Hepatocyte (in vitro differentiated cells): Measurements from ENCODE around the gene RTN4R. TPM values are rescaled to one million over a fixed set of nuclear protein-coding genes. Genes with fewer than 3 reads are reported as not detected.
"Not testable (repeated sequence)": the region's sequence is repeated elsewhere in the genome, so short reads cannot be mapped to it uniquely, and the experiment has no call there.

ENCODE experiments used
- DNase-seq: peaks from one replicate; pipeline ENCODE4 v3.0.0-alpha.2; 2016; ENCODE audit warnings: low spot score
- H2AFZ ChIP-seq: fragments of 200-600 bp; sonication (generic); 2 replicates; pipeline ENCODE4 v1.6.0; 2016; ENCODE audit warnings: antibody characterized with exemption, mild to moderate bottlenecking
- H3K27ac ChIP-seq: fragments of 200-600 bp; sonication (generic); 2 replicates; pipeline ENCODE4 v1.5.1; 2016; ENCODE audit warnings: mild to moderate bottlenecking
- H3K27me3 ChIP-seq: fragments of 200-600 bp; sonication (generic); 2 replicates; pipeline ENCODE4 v1.6.1; 2016
- H3K36me3 ChIP-seq: fragments of 200-600 bp; sonication (generic); replicated peaks from 2 replicates; pipeline ENCODE4 v1.5.1; 2016; ENCODE audit warnings: low read depth; ENCODE audit not compliant: insufficient read depth
- H3K4me1 ChIP-seq: fragments of 200-600 bp; sonication (generic); 2 replicates; pipeline ENCODE4 v1.5.1; 2016; ENCODE audit warnings: mild to moderate bottlenecking, moderate library complexity; ENCODE audit not compliant: insufficient read depth
- H3K4me2 ChIP-seq: fragments of 200-600 bp; sonication (generic); 2 replicates; pipeline ENCODE4 v1.6.0; 2016
- H3K4me3 ChIP-seq: fragments of 200-600 bp; sonication (generic); 2 replicates; pipeline ENCODE4 v1.5.1; 2016; ENCODE audit warnings: mild to moderate bottlenecking
- H3K79me2 ChIP-seq: fragments of 200-600 bp; sonication (generic); 2 replicates; pipeline ENCODE4 v1.6.0; 2017; ENCODE audit warnings: mild to moderate bottlenecking
- H3K9me2 ChIP-seq: fragments of 200-600 bp; sonication (generic); replicated peaks from 2 replicates; pipeline ENCODE4 v1.6.0; 2017; ENCODE audit warnings: mild to moderate bottlenecking; ENCODE audit not compliant: insufficient read depth
- H3K9me3 ChIP-seq: fragments of 200-600 bp; sonication (generic); 2 replicates; pipeline ENCODE4 v1.5.1; 2016; ENCODE audit warnings: low read depth, mild to moderate bottlenecking
- H4K20me1 ChIP-seq: fragments of 200-600 bp; sonication (generic); 2 replicates; pipeline ENCODE4 v1.6.0; 2016; ENCODE audit warnings: mild to moderate bottlenecking; ENCODE audit not compliant: insufficient read depth, poor library complexity, severe bottlenecking
- EZH2 ChIP-seq: fragments of 200-600 bp; sonication (generic); IDR thresholded peaks from 2 replicates; pipeline ENCODE4 v1.6.1; 2016; ENCODE audit warnings: antibody characterized with exemption, mild to moderate bottlenecking, borderline replicate concordance
- EZH2phosphoT487 ChIP-seq: fragments of 200-600 bp; sonication (generic); IDR thresholded peaks from one replicate; pipeline ENCODE4 v1.6.1; 2018; ENCODE audit warnings: antibody characterized with exemption, mild to moderate bottlenecking, low read depth, moderate library complexity; ENCODE audit not compliant: unreplicated experiment, severe bottlenecking
- whole genome bisulfite sequencing: methylation state at CpG from one replicate; pipeline ENCODE4 v1.1.6; 2016; ENCODE audit warnings: low lambda C conversion rate; ENCODE audit errors: missing lambda C conversion rate; 5-methylcytosine and 5-hydroxymethylcytosine counted together
- polyA plus RNA-seq: library from polyadenylated mRNA; unstranded; fragments of >200 nt; fragmentation: Nextera tagmentation; extraction: Ambion mirVana; gene quantifications from 2 replicates; pipeline ENCODE4 v1.2.1, GENCODE V29; 2016
- total RNA-seq: library from RNA; depleted of rRNA; stranded (reverse); fragments of >200 nt; gene quantifications from 2 replicates; pipeline ENCODE4 v1.2.3, GENCODE V29; 2014
- TF ChIP-seq, protein P1 (sequence below): fragments of 200-600 bp; sonication (generic); IDR thresholded peaks from 2 replicates; pipeline ENCODE4 v1.5.1; 2016; ENCODE audit warnings: antibody characterized with exemption, mild to moderate bottlenecking; ENCODE audit not compliant: poor library complexity

Gene RTN4R
- total and polyA plus RNA-seq, 2 experiments from 2014 or later = 7.9 to 16.9 TPM

DNA sequence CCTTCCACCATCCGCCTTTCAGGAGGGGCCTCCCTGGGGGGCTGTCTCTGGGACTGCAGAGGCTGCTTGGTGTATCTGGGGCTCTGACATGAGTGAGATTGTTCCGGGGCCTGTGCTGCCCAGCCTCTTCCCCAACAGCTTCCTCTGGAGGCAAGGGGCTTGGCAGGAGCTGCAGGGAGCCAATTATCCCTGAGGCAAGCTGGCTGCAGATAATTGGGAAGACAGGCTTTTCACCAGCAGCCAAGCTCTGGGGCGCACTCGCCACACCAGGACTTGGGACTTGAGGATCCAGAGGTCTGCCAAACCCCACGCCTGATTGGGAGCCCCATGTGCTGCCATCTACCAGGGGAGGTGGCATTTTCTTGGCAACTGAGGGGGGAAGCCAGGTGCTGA lies 15.6 kb upstream of the RTN4R start:
- no peaks in the 10 kb centered on the region for H3K9me2 ChIP-seq
- TF ChIP-seq EZH2phosphoT487 (no peak), EZH2 (no peak)
- TF ChIP-seq, protein P1, sequence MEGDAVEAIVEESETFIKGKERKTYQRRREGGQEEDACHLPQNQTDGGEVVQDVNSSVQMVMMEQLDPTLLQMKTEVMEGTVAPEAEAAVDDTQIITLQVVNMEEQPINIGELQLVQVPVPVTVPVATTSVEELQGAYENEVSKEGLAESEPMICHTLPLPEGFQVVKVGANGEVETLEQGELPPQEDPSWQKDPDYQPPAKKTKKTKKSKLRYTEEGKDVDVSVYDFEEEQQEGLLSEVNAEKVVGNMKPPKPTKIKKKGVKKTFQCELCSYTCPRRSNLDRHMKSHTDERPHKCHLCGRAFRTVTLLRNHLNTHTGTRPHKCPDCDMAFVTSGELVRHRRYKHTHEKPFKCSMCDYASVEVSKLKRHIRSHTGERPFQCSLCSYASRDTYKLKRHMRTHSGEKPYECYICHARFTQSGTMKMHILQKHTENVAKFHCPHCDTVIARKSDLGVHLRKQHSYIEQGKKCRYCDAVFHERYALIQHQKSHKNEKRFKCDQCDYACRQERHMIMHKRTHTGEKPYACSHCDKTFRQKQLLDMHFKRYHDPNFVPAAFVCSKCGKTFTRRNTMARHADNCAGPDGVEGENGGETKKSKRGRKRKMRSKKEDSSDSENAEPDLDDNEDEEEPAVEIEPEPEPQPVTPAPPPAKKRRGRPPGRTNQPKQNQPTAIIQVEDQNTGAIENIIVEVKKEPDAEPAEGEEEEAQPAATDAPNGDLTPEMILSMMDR = no peak

DNA sequence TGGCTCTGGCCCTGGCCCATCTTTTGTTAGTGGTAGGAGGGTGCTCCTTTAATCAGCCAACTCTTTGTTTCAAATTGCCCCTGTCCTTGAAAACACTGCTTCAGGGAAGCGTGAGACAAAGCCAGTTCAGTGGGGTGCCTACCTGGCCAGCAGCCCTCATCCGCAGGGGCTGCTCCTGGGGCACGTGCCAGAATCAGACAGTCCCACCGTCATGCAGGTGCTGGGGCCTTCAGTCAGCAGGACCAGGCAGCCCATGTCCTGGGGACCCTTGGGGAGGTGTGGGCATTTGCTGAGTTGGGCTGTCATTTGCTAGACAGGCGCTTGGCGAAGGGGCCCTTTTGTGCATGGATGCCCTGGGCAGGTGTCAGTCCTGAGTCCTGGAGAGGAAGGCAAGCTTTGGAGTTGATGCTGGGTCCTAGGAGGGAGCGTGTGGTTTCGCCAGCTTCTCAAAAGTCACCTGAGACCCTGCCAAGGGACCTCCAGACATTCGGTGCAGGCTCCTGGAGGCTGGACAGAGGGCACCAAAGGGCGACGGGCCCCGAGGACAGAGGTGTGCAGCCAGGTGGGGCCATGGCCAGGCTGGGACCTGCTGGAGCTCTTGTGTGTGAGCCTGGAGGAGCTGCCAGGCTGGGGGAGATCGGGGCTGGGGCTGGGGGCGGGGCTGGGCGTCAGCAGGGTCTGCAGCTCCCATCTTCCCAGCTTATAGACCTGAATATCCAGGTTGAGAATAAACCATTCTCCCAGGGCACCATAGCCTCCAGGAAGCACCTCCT lies 15.0 kb upstream of the RTN4R start:
- no peaks in the 10 kb centered on the region for H3K9me3 ChIP-seq
- H3K27me3 ChIP-seq = no peaks in the 10 kb centered on the region
- H3K4me2 ChIP-seq = no peak overlapping the region
- no peak overlapping the region for H3K27ac ChIP-seq
- TF ChIP-seq EZH2phosphoT487 (no peak), EZH2 (no peak)
- TF ChIP-seq, protein P1 = no peak
- no peak overlapping the region for H2AFZ ChIP-seq
- no peak overlapping the region for H3K4me3 ChIP-seq
- H4K20me1 ChIP-seq = no peaks in the 10 kb centered on the region
- 85% methylated on average over 13 of the region's 15 CpGs for WGBS
- no peaks in the 10 kb centered on the region for H3K79me2 ChIP-seq
- H3K9me2 ChIP-seq = no peaks in the 10 kb centered on the region
- no peak for DNase-seq
- H3K4me1 ChIP-seq = no peaks in the 10 kb centered on the region
- no peaks in the 10 kb centered on the region for H3K36me3 ChIP-seq

More for the DNA sequence above, 15.6 kb upstream of the RTN4R start:
- Histone ChIP-seq H3K27me3 (no peaks in the 10 kb centered on the region), H3K4me1 (no peaks in the 10 kb centered on the region), H3K4me3 (no peak overlapping the region), H3K9me3 (no peaks in the 10 kb centered on the region), H2AFZ (no peak overlapping the region), H3K79me2 (no peaks in the 10 kb centered on the region), H3K27ac (no peak overlapping the region), H3K36me3 (no peaks in the 10 kb centered on the region), H4K20me1 (no peaks in the 10 kb centered on the region), H3K4me2 (no peak overlapping the region)
- no peak for DNase-seq
- WGBS = 73% methylated on average over 5 of the region's 5 CpGs

GRCh38 chr22:20281891-20282290 lies 13.8 kb upstream of the RTN4R start:
- Histone ChIP-seq H2AFZ (no peak overlapping the region), H3K4me3 (no peak overlapping the region), H3K4me1 (no peaks in the 10 kb centered on the region), H3K9me2 (no peaks in the 10 kb centered on the region), H3K27me3 (no peaks in the 10 kb centered on the region), H3K36me3 (no peaks in the 10 kb centered on the region), H3K79me2 (no peaks in the 10 kb centered on the region), H4K20me1 (no peaks in the 10 kb centered on the region), H3K9me3 (no peaks in the 10 kb centered on the region), H3K27ac (no peak overlapping the region), H3K4me2 (no peak overlapping the region)
- TF ChIP-seq, protein P1 = no peak
- TF ChIP-seq EZH2phosphoT487 = no peak
- 84% methylated on average over 12 of the region's 12 CpGs for WGBS
- no peak for DNase-seq

- H3K27me3 ChIP-seq, H3K79me2 ChIP-seq, H3K9me2 ChIP-seq, H3K9me3 ChIP-seq, H3K4me3 ChIP-seq, H3K27ac ChIP-seq, H3K36me3 ChIP-seq, H2AFZ ChIP-seq, DNase-seq, H3K4me1 ChIP-seq, H4K20me1 ChIP-seq, H3K4me2 ChIP-seq: not testable (repeated sequence)
- 74% methylated on average over 9 of the region's 9 CpGs for WGBS
Measured at GRCh38 chr22:20281473-20281872, 13.4 kb upstream of the RTN4R start.
